Measurements from ENCODE around the gene DCST2. TPM values are rescaled to one million over a fixed set of nuclear protein-coding genes. Genes with fewer than 3 reads are reported as not detected.

DCST2 gene
- total and polyA plus RNA-seq, 10 of the 15 experiments (the other 5 are each of a cell fraction or from before 2014, with no cell fraction given): 0.33 to 0.41 (median 0.36) TPM; not detected in 7

GRCh38 chr1:154969860-154970452, 63.6 kb downstream of the DCST2 start:
- Histone ChIP-seq H2AFZ (ENCODE audit: control insufficient read depth, low read depth, low read length) (no peak overlapping the region), H3K4me2 (ENCODE audit: control insufficient read depth, insufficient read depth) (peak overlapping the region; percentile 74; the same call in 1 of the 2 replicates), H3K9me3 (replicated peaks; ENCODE audit: control insufficient read depth, insufficient read depth, low read length) (no peaks in the 10 kb centered on the region), H3K27me3 (replicated peaks in 1 of 2; ENCODE audit: control insufficient read depth in 2 of 2, insufficient read depth in 2 of 2, low read length in 1 of 2) (no peaks in the 10 kb centered on the region), H3K4me1 (ENCODE audit: control insufficient read depth, insufficient read depth, low read length) (peaks cover 22% of the 10 kb centered on the region), H3K79me2 (ENCODE audit: control insufficient read depth, insufficient read depth, low read length) (peaks cover 43% of the 10 kb centered on the region), H3K4me3 (peak overlapping the region; percentile 63), H4K20me1 (ENCODE audit: control insufficient read depth, insufficient read depth) (no peaks in the 10 kb centered on the region), H3K27ac (ENCODE audit: control insufficient read depth, insufficient read depth) (peak overlapping the region; percentile 39), H3K9ac (ENCODE audit: control insufficient read depth, insufficient read depth, low read length) (peak overlapping the region; percentile 10; the same call in 1 of the 2 replicates), H3K36me3 (ENCODE audit: control insufficient read depth in 2 of 2, insufficient read depth in 2 of 2, low read length in 1 of 2) (peaks cover 10 to 12% of the 10 kb centered on the region in 2 experiments; a peak in 3 of 4 replicates)
- WGBS (ENCODE audit: insufficient coverage, insufficient replicate concordance, low lambda C conversion rate, missing lambda C conversion rate): 68% methylated on average over 22 of the region's 22 CpGs
- in situ Hi-C loops (cut with MboI): no loop called here
- ChIA-PET RAD21 (ENCODE audit: unreplicated experiment) (interaction anchor here (0.9 to 2.8 kb wide), 12 partner anchors 9 to 115 kb away, joined by 3 to 20 read pairs (median 4); partner anchors contain the start of genes PBXIP1 and PYGO2), SMC1A (ENCODE audit: uncharacterized antibody, unreplicated experiment) (interaction anchor here (0.9 to 3.2 kb wide), 7 partner anchors 9 to 410 kb away, joined by 3 to 21 read pairs (median 5); partner anchors contain the start of genes PBXIP1 and PYGO2), CTCF (interaction anchor here (1.0 to 20.6 kb wide), 11 partner anchors 8 to 203 kb away, joined by 3 to 226 read pairs (median 4); partner anchors contain the start of genes ADAM15, KRTCAP2, LENEP and PBXIP1), POLR2A (interaction anchor here (0.6 to 9.8 kb wide), 13 partner anchors 9 to 1047 kb away, joined by 3 to 140 read pairs (median 5); partner anchors contain the start of genes FLAD1, PBXIP1, PMVK and PYGO2)
- DNase-seq (ENCODE audit: low read depth, low spot score): no peak
- TF ChIP-seq HDAC2 (IDR thresholded peaks at IDR 0.05) (no peak), NBN (IDR thresholded peaks at IDR 0.05) (no peak), NKRF (conservative IDR thresholded peaks at IDR 0.05) (no peak), BMI1 (IDR thresholded peaks at IDR 0.05; ENCODE audit: borderline replicate concordance) (no peak), TCF7 (IDR thresholded peaks at IDR 0.05; ENCODE audit: borderline replicate concordance) (no peak)
- no peak for FAIRE-seq
- intact Hi-C loops (cut with micrococcal nuclease; ENCODE audit: unreplicated experiment): loop anchor here (5.0 kb wide), 1 partner anchor 92 kb away; the partner anchor contains the start of gene EFNA4
- no TSS peak for BruUV-seq (replicated peaks)
- ATAC-seq: no peak
